BLaER1 treated with 17β-estradiol and CSF1 and Interleukin-3, amounts not matched to agents 10 nM and 100 nM (cell line): ENCODE measurements around the gene SMOC1.

Experiments used
- H3K27ac ChIP-seq, 11 experiments: shearing (Covaris generic); formaldehyde crosslinking; 2 replicates each; pipeline ENCODE4 v1.8.1; 2022
- H3K27me3 ChIP-seq, 11 experiments: shearing (Covaris generic); formaldehyde crosslinking; 2 replicates each; pipeline ENCODE4 v1.8.1; 2022
- H3K36me3 ChIP-seq, 11 experiments: shearing (Covaris generic); formaldehyde crosslinking; 2 replicates each; pipeline ENCODE4 v1.8.1; 2022
- H3K4me1 ChIP-seq, 10 experiments: shearing (Covaris generic); formaldehyde crosslinking; 2 replicates each; pipeline ENCODE4 v1.8.1; 2022
- H3K4me2 ChIP-seq, 11 experiments: shearing (Covaris generic); formaldehyde crosslinking; 2 replicates each; pipeline ENCODE4 v1.8.1; 2022
- H3K4me3 ChIP-seq, 10 experiments: shearing (Covaris generic); formaldehyde crosslinking; 2 replicates each; pipeline ENCODE4 v1.8.1; 2022
- H3K9ac ChIP-seq, 11 experiments: shearing (Covaris generic); formaldehyde crosslinking; 2 replicates each; pipeline ENCODE4 v1.8.1; 2022
- H3K9me3 ChIP-seq, 11 experiments: shearing (Covaris generic); formaldehyde crosslinking; replicated peaks in 1 of 11; 2 replicates each; pipeline ENCODE4 v1.8.1; 2022
- H4K20me1 ChIP-seq, 11 experiments: shearing (Covaris generic); formaldehyde crosslinking; 2 replicates each; pipeline ENCODE4 v1.8.1; 2022
- Cebpa-rat ChIP-seq, 11 experiments: shearing (Covaris generic); IDR thresholded peaks; 2 replicates each; pipeline ENCODE4 v1.8.1; 2022

Gene SMOC1

GRCh38 chr14:70047598-70048312 lies 168.5 kb downstream of the SMOC1 start:
- Histone ChIP-seq H3K4me3 (no peak overlapping the region), H3K4me1 (no peaks in the 10 kb centered on the region), H3K36me3 (no peaks in the 10 kb centered on the region), H3K27ac (no peak overlapping the region), H3K9ac (no peak overlapping the region), H3K9me3 (no peaks in the 10 kb centered on the region), H3K4me2 (no peak overlapping the region), H4K20me1 (no peaks in the 10 kb centered on the region), H3K27me3 (no peaks in the 10 kb centered on the region)
- TF ChIP-seq Cebpa-rat (IDR thresholded peaks at IDR 0.05): no peak

DNA sequence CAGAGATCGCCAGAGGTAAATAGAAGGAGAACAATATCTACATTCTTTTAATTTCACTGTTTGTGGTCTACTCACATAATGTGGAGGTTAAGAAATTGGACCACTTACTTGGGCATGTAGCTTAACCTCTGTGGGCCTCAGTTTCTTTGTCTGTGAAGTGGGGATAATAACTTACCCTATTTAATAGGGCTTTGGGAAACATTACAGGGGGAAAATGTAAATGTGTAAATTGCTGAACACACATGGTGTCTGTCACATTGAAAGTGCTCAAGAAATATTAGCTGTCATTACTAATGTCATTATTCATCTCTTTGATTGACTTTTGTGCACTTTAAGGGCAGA lies 169.1 kb downstream of the SMOC1 start:
- no peaks in the 10 kb centered on the region for H4K20me1 ChIP-seq
- no peaks in the 10 kb centered on the region for H3K36me3 ChIP-seq
- no peak overlapping the region for H3K4me2 ChIP-seq
- no peak overlapping the region for H3K9ac ChIP-seq
- TF ChIP-seq Cebpa-rat (IDR thresholded peaks at IDR 0.05): no peak
- H3K9me3 ChIP-seq: no peaks in the 10 kb centered on the region
- H3K4me3 ChIP-seq: no peak overlapping the region
- no peaks in the 10 kb centered on the region for H3K4me1 ChIP-seq
- no peak overlapping the region for H3K27ac ChIP-seq
- no peaks in the 10 kb centered on the region for H3K27me3 ChIP-seq

DNA sequence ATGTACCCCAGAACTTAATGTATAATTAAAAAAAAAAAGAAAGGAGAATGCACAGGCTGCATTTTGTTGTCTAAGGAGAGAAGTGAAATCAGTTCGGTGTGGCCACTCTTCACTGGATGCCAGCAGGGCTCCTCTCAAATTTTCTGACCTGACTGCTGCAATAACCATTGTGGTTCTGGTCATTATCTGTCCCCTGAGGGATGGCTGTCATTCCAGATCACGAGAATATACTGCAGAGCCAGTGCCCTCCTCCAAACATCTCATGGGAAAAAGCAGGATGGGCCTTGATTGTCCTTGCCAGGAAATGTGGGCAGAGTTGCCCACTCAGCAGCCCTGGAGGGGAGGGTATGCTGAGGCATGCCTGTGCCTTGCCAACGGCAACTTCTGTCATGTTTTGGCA lies 170.4 kb downstream of the SMOC1 start:
- Histone ChIP-seq H3K9me3 (no peaks in the 10 kb centered on the region), H3K36me3 (no peaks in the 10 kb centered on the region), H3K4me2 (no peak overlapping the region), H3K9ac (no peak overlapping the region), H3K27ac (no peak overlapping the region), H3K27me3 (no peaks in the 10 kb centered on the region), H3K4me1 (no peaks in the 10 kb centered on the region), H3K4me3 (no peak overlapping the region), H4K20me1 (no peaks in the 10 kb centered on the region)
- TF ChIP-seq Cebpa-rat (IDR thresholded peaks at IDR 0.05): no peak

DNA sequence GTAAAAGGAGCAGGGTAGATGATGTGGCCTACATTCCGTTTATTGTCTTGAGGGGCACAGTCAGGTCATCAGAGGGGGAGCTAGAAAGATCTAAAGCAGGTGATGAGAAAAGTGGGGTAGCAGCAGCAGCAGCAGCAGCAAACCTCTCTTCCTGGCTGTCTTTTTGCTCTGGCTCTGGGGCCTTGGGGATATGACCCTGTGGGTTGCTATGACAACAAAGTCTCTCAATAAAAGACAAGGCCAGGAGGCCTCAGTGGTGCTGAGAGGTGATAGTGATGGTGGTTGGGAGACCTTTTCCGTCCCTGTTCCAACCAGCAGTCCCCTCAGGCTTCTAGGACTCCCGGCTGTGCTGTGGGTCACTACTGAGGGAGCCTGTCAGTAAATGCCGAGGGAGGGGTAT lies 170.9 kb downstream of the SMOC1 start:
- Histone ChIP-seq H3K9me3 (no peaks in the 10 kb centered on the region), H4K20me1 (no peaks in the 10 kb centered on the region), H3K4me3 (no peak overlapping the region), H3K4me2 (no peak overlapping the region), H3K4me1 (no peaks in the 10 kb centered on the region), H3K27me3 (no peaks in the 10 kb centered on the region), H3K36me3 (no peaks in the 10 kb centered on the region), H3K9ac (no peak overlapping the region), H3K27ac (no peak overlapping the region)
- no peak for TF ChIP-seq Cebpa-rat (IDR thresholded peaks at IDR 0.05)

GRCh38 chr14:70052990-70053389 lies 173.8 kb downstream of the SMOC1 start:
- Histone ChIP-seq H3K36me3 (no peaks in the 10 kb centered on the region), H3K9me3 (no peaks in the 10 kb centered on the region), H3K4me3 (no peak overlapping the region), H3K4me2 (no peak overlapping the region), H3K27ac (no peak overlapping the region), H4K20me1 (no peaks in the 10 kb centered on the region), H3K27me3 (no peaks in the 10 kb centered on the region), H3K4me1 (no peaks in the 10 kb centered on the region), H3K9ac (no peak overlapping the region)
- TF ChIP-seq Cebpa-rat (IDR thresholded peaks at IDR 0.05): no peak

DNA sequence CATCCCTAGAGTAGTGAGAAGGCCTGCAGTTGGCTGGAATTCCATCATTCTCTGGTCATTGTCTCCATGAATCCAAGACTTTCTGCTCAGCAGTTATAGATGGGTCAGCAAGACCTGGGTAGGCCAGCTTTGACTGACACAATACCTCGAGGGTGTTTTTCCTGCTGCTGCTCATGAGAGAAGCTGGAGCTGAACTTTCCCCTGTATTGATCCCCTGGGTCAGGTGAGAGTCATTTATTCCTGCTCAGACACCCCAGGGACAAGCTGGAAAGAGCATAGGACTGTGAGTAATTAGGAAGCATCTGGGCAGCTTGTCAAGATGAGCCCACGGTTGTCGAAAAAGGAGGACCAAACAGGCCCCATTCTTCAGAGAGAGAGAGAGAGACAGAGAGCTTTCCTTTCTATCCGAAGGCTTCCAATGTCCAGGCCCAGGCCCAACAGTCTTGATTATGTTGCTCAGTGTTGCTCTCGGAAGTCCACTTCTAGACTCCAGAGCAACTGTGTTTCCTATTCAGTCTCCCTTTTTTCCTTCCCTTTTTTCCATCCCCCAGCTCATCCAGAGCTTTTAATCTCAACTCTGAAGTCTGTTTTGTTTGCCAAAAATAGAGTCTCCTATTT lies 178.4 kb downstream of the SMOC1 start:
- no peak overlapping the region for H3K27ac ChIP-seq
- no peak overlapping the region for H3K9ac ChIP-seq
- TF ChIP-seq Cebpa-rat (IDR thresholded peaks at IDR 0.05): no peak
- H3K27me3 ChIP-seq: no peaks in the 10 kb centered on the region
- no peaks in the 10 kb centered on the region for H3K9me3 ChIP-seq
- H4K20me1 ChIP-seq: no peaks in the 10 kb centered on the region; a peak in 1 of 22 replicates
- no peak overlapping the region for H3K4me2 ChIP-seq
- H3K4me3 ChIP-seq: no peak overlapping the region
- H3K36me3 ChIP-seq: no peaks in the 10 kb centered on the region
- no peaks in the 10 kb centered on the region for H3K4me1 ChIP-seq

- H3K4me3 ChIP-seq: no peak overlapping the region
- TF ChIP-seq Cebpa-rat (IDR thresholded peaks at IDR 0.05): no peak
- H3K27ac ChIP-seq: no peak overlapping the region
- H3K4me2 ChIP-seq: no peak overlapping the region
- no peaks in the 10 kb centered on the region for H3K4me1 ChIP-seq
- no peaks in the 10 kb centered on the region; a peak in 1 of 22 replicates for H4K20me1 ChIP-seq
- H3K27me3 ChIP-seq: no peaks in the 10 kb centered on the region
- no peaks in the 10 kb centered on the region for H3K36me3 ChIP-seq
- H3K9me3 ChIP-seq: no peaks in the 10 kb centered on the region
- no peak overlapping the region for H3K9ac ChIP-seq
Observed at GRCh38 chr14:70059545-70059944, 180.3 kb downstream of the SMOC1 start.

DNA sequence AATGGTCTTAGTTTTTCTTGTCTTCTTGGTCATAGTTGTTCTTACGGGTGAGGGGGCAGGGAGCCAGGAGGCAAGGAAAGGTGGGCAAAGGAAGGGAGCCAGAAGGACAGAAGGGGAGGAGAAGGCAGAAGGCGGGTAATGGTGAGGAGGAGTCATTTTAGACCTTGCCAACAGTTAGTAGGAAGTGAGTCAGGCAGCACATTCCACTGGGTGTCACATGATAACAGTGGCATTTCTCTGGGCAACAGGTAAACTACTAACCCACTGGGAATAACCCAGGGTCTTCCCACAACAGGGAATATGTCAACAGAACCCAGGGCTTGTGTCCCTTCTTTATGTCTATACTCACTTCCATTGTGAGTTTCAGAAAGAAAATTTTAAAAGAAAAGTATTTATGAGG lies 181.9 kb downstream of the SMOC1 start:
- H3K36me3 ChIP-seq: no peaks in the 10 kb centered on the region
- H3K9me3 ChIP-seq: no peaks in the 10 kb centered on the region
- no peaks in the 10 kb centered on the region for H3K4me1 ChIP-seq
- H3K27ac ChIP-seq: no peak overlapping the region
- TF ChIP-seq Cebpa-rat (IDR thresholded peaks at IDR 0.05): no peak
- no peaks in the 10 kb centered on the region for H3K27me3 ChIP-seq
- H3K9ac ChIP-seq: no peak overlapping the region
- H3K4me3 ChIP-seq: no peak overlapping the region
- peak overlapping the region in 1 of 11 experiments; percentile 18; a peak in 1 of 22 replicates for H3K4me2 ChIP-seq
- no peaks in the 10 kb centered on the region; a peak in 1 of 22 replicates for H4K20me1 ChIP-seq

- TF ChIP-seq Cebpa-rat (IDR thresholded peaks at IDR 0.05): no peak
- Histone ChIP-seq H3K36me3 (no peaks in the 10 kb centered on the region), H3K4me1 (no peaks in the 10 kb centered on the region)
Observed at GRCh38 chr14:70064136-70064865, 185.1 kb downstream of the SMOC1 start.

DNA sequence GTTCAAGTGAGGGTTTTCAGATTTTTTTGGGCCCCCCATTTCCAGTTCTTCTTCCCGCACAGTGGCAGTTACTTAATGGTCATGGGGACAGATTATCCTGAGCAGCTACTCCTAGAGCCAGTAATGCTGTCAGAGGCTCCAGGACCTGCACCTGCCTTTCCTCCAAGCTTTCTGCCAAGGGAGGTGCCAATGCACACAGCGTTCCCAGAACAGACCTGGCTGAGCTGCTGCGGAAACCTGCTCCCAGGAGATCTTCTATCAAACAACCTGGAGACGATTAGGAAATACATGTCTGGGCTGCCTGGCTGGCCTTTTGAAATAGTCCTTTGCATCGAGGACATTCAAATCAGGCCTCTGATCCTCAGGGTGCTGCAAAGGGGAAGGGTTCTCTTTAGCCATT lies 188.6 kb downstream of the SMOC1 start:
- Histone ChIP-seq H3K4me2 (no peak overlapping the region), H3K27ac (no peak overlapping the region), H3K9ac (no peak overlapping the region), H3K9me3 (no peaks in the 10 kb centered on the region), H4K20me1 (no peaks in the 10 kb centered on the region), H3K27me3 (no peaks in the 10 kb centered on the region), H3K36me3 (no peaks in the 10 kb centered on the region), H3K4me1 (no peaks in the 10 kb centered on the region), H3K4me3 (no peak overlapping the region)
- no peak for TF ChIP-seq Cebpa-rat (IDR thresholded peaks at IDR 0.05)

More at GRCh38 chr14:70064136-70064865, 185.1 kb downstream of the SMOC1 start:
- no peaks in the 10 kb centered on the region for H3K9me3 ChIP-seq
- no peak overlapping the region for H3K4me3 ChIP-seq
- no peaks in the 10 kb centered on the region; a peak in 1 of 22 replicates for H4K20me1 ChIP-seq
- H3K9ac ChIP-seq: no peak overlapping the region
- H3K27me3 ChIP-seq: no peaks in the 10 kb centered on the region
- no peak overlapping the region for H3K4me2 ChIP-seq
- H3K27ac ChIP-seq: no peak overlapping the region
